H1 (cell line): ENCODE measurements around the gene SLC12A4. TPM values are rescaled to one million over a fixed set of nuclear protein-coding genes. Genes with fewer than 3 reads are reported as not detected.

Experiments used
- HDAC6 ChIP-seq: IDR thresholded peaks from one replicate; pipeline ENCODE4 v1.7.1; 2012; ENCODE audit warnings: low read depth, mild to moderate bottlenecking, inconsistent platforms, low read length, moderate library complexity
- KDM4A ChIP-seq: IDR thresholded peaks from one replicate; pipeline ENCODE4 v1.7.1; 2012; ENCODE audit warnings: low read depth, mild to moderate bottlenecking, moderate library complexity, low read length, inconsistent platforms; ENCODE audit not compliant: severe bottlenecking
- polyA plus RNA-seq, 7 experiments: library from polyadenylated mRNA; depleted of rRNA in 3 of 7; stranded (reverse) in 5 of 7; unstranded in 2 of 7; fragments of >200 nt in 5 of 7; fragments of 200-250 nt in 2 of 7; gene quantifications; 1 replicate in 5 of 7; 2 replicates in 1 of 7; 4 replicates in 1 of 7; pipeline versions ENCODE4 v1.2.1 to v1.2.3, GENCODE V29; 2011 to 2013; ENCODE audit warnings: missing spikeins in 2 of 7, mixed read lengths in 2 of 7
- total RNA-seq: library from RNA; stranded (reverse); fragmentation: NEBNext Ultra II Directional; extraction: Animal tissue kit (Norgen Biotek cat#: 25700); gene quantifications from 2 replicates; pipeline ENCODE4 v1.2.1, GENCODE V29; 2021

Gene SLC12A4
- total and polyA plus RNA-seq, 2 of the 8 experiments (the other 6 are each of a cell fraction or from before 2014, with no cell fraction given) = 41.3 to 49.3 TPM

GRCh38 chr16:67897231-67897630 is 71.2 kb downstream of the SLC12A4 start (continued):
- TF ChIP-seq HDAC6 (no peak), KDM4A (no peak)
- TF ChIP-seq, all 59 proteins: peak for 0
